ENCODE results near the gene TRAPPC10. TPM values are rescaled to one million over a fixed set of nuclear protein-coding genes. Genes with fewer than 3 reads are reported as not detected.

TRAPPC10 gene
- total and polyA plus RNA-seq, 9 of the 15 experiments (the other 6 are each of a cell fraction or from before 2014, with no cell fraction given) = 1.1 to 33.8 (median 24.3) TPM

- Histone ChIP-seq H3K4me3 (no peak overlapping the region), H3K9me3 (replicated peaks; ENCODE audit: control insufficient read depth, insufficient read depth, low read depth, low read length) (no peaks in the 10 kb centered on the region; the same call in 1 of the 2 replicates), H3K9ac (ENCODE audit: insufficient read depth in 1 of 2, low read depth in 2 of 2, low read length in 2 of 2) (peak overlapping the region in 1 of 2 experiments; percentile 29; a peak in 1 of 4 replicates), H3K4me2 (ENCODE audit: insufficient read depth, low read length) (no peak overlapping the region), H2AFZ (ENCODE audit: low read depth, low read length) (no peak overlapping the region), H4K20me1 (replicated peaks; ENCODE audit: control insufficient read depth, insufficient read depth, low read length) (no peaks in the 10 kb centered on the region), H3K27ac (ENCODE audit: extremely low read depth, low read depth, low read length) (no peak overlapping the region), H3K36me3 (ENCODE audit: control insufficient read depth, insufficient read depth, low read length) (no peaks in the 10 kb centered on the region), H3K27me3 (ENCODE audit: control insufficient read depth in 2 of 2, insufficient read depth in 2 of 2, low read length in 2 of 2) (peaks cover 28 to 52% of the 10 kb centered on the region in 2 experiments), H3K79me2 (ENCODE audit: control insufficient read depth, insufficient read depth, low read length) (no peaks in the 10 kb centered on the region), H3K4me1 (replicated peaks in 1 of 2; ENCODE audit: control insufficient read depth in 2 of 2, insufficient read depth in 2 of 2, low read length in 2 of 2) (peaks cover 0 to 31% of the 10 kb centered on the region in 2 experiments; a peak in 2 of 5 replicates), H3K9me1 (ENCODE audit: control insufficient read depth, insufficient read depth, low read length) (no peaks in the 10 kb centered on the region)
- no peak for TF ChIP-seq ZNF384 (IDR thresholded peaks at IDR 0.05; ENCODE audit: low read depth, low read length)
- no peak for TF ChIP-seq FOXK1 (CRISPR knock-in tag; IDR thresholded peaks at IDR 0.05; ENCODE audit: borderline replicate concordance)
- no peak for TF ChIP-seq TRIM28 (IDR thresholded peaks at IDR 0.05)
- no peak for TF ChIP-seq POU5F1 (IDR thresholded peaks at IDR 0.05; ENCODE audit: borderline replicate concordance, low read depth, low read length, partially characterized antibody)
- no peak for TF ChIP-seq HNRNPLL (IDR thresholded peaks at IDR 0.05; ENCODE audit: low read depth, low read length, poor library complexity, severe bottlenecking)
- no peak for TF ChIP-seq ATF1 (CRISPR knock-in tag; IDR thresholded peaks at IDR 0.05)
- no peak for TF ChIP-seq ATF1 (tag; IDR thresholded peaks at IDR 0.05)
- no peak for TF ChIP-seq HDAC1 (IDR thresholded peaks at IDR 0.05)
- TF ChIP-seq RCOR1 (IDR thresholded peaks at IDR 0.05; ENCODE audit: borderline replicate concordance in 1 of 2, low read depth in 2 of 2, low read length in 2 of 2) = no peak
- no peak for TF ChIP-seq FOXA3 (CRISPR knock-in tag; conservative IDR thresholded peaks at IDR 0.05 in 1 of 2, IDR thresholded peaks at IDR 0.05 in 1 of 2)
- TF ChIP-seq ATF7 (IDR thresholded peaks at IDR 0.05) = no peak
- TF ChIP-seq RUNX1 (IDR thresholded peaks at IDR 0.05; ENCODE audit: low read depth) = no peak
- TF ChIP-seq CEBPG (CRISPR knock-in tag; IDR thresholded peaks at IDR 0.05) = no peak
- TF ChIP-seq CEBPG (tag; conservative IDR thresholded peaks at IDR 0.05 in 1 of 2, IDR thresholded peaks at IDR 0.05 in 1 of 2) = no peak
- TF ChIP-seq HLTF (IDR thresholded peaks at IDR 0.05) = no peak
- TF ChIP-seq ATF3 (IDR thresholded peaks at IDR 0.05) = no peak
- TF ChIP-seq ATF3 (CRISPR knock-in tag; conservative IDR thresholded peaks at IDR 0.05) = no peak
- no peak for TF ChIP-seq CBFA2T3 (IDR thresholded peaks at IDR 0.05)
- 33% methylated on average over 17 of the region's 18 CpGs for WGBS (ENCODE audit: insufficient coverage, low coverage, missing lambda C conversion rate)
- in situ Hi-C loops (cut with MboI) = no loop called here
- CTCF ChIA-PET (ENCODE audit: low intra/inter-chr PET ratio) = no interaction called here
- no TSS peak for BruUV-seq (replicated peaks)
- no peak for FAIRE-seq
- intact Hi-C loops (cut with micrococcal nuclease) = no loop called here
- POLR2A ChIA-PET = interaction anchor here (0.6 kb wide), 1 partner anchor 1020 kb away, joined by 4 read pairs; no protein-coding TSS in a partner anchor
- ATAC-seq = peak; percentile 15
- no peak for DNase-seq (ENCODE audit: extremely low read depth in 1 of 4, low spot score in 3 of 4)
These were observed 18.6 kb upstream of the TRAPPC10 start for GRCh38 chr21:43993420-43993934.

Measured in K562 (cell line).